IPS-11a (cell line): ENCODE results near the gene CHAF1B.
"Not testable (repeated sequence)": the region's sequence is repeated elsewhere in the genome, so short reads cannot be mapped to it uniquely, and the experiment has no call there.

Source experiments
- H3K4me3 ChIP-seq: one replicate; pipeline ENCODE4 v1.5.1; 2013; ENCODE audit warnings: low read depth, low read length, control low read depth

The CHAF1B gene

GRCh38 chr21:36385233-36386030 lies at the start of gene CHAF1B:
Gene CHAF1B (plus strand): TSS chr21:36385392. CDS start chr21:36386137, 745 bp downstream.
- H3K4me3 ChIP-seq, result peak within 1 kb of the TSS; percentile 62

DNA sequence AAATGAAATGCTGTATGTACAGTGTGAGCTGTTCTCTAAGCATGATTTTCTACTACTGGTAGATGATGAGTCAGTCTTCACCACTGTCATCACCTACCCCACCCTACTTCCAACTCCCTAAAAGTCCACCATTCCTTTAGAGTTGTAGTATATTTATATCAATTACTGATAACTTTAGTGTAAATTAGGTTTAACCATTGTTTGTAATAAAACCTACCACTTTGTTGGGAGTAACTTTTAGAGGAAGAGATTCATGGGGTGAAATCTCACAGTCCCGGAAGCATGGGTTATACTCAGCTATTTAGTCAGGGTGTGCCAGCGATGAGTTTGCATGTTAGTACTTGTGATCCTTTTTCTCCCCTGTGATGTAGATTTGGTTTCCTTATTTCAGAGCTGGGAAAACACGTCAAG lies 48.1 kb upstream of the CHAF1B start:
- no peak overlapping the region for H3K4me3 ChIP-seq

DNA sequence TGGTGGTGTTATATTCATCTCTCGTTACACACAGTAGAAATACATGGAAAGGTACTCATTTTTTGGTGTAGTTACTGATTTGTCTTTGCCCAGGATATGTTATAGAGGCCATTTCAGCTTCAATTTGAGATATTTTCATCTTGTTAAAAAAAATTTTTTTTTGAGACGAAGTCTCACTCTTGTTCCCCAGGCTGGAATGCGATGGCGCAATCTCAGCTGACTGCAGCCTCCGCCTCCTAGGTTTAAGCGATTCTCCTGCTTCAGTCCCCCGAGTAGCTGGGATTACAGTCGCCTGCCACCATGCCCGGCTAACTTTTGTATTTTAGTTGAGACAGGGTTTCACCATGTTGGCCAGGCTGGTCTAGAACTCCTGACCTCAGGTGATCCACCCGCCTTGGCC lies 46.2 kb upstream of the CHAF1B start:
- H3K4me3 ChIP-seq, result no peak overlapping the region

DNA sequence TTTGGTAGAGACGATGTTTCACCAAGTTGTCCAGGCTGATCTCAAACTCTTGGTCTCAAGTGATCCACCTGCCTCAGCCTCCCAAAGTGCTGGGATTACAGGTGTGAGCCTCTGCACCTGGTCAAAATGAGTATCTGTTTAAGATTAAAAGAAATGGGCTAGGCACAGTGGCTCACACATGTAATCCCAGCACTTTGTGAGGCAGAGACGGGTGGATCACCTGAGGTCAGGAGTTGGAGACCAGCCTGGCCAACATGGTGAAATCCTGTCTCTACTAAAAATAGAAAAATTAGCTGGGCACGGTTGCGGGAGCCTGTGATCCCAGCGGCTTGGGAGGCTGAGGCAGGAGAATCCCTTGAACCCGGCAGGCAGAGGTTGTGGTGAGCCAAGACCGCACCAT lies 42.6 kb upstream of the CHAF1B start:
- H3K4me3 ChIP-seq, result not testable (repeated sequence)

- no peak overlapping the region for H3K4me3 ChIP-seq
These were observed 40.3 kb upstream of the CHAF1B start for GRCh38 chr21:36344931-36345330.

- no peak overlapping the region for H3K4me3 ChIP-seq
These were observed 37.8 kb upstream of the CHAF1B start for GRCh38 chr21:36347278-36347961.

GRCh38 chr21:36347962-36348328 lies 37.2 kb upstream of the CHAF1B start:
- H3K4me3 ChIP-seq, result no peak overlapping the region

DNA sequence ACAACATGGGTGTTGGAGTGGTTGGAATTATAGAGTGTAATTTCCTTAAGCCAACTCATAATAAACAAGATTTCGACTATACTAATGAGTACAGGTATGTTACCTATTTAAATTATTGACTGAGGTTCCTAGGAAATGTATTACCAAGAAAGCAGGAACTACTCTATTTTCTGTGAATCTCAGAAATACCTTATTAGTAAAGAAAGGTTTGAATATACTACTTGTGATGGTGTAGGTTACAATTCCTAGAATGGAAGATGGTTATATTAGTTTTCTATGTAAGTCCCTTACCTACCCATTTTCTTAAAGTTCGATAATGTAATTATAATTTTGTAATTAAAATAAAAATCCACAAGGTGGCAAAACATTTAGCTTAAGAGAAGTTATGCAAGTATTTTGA lies 35.9 kb upstream of the CHAF1B start:
- H3K4me3 ChIP-seq, result no peak overlapping the region

GRCh38 chr21:36350282-36350910 lies 34.8 kb upstream of the CHAF1B start:
- no peak overlapping the region for H3K4me3 ChIP-seq

GRCh38 chr21:36354918-36355680 lies 30.1 kb upstream of the CHAF1B start:
- H3K4me3 ChIP-seq, result no peak overlapping the region

GRCh38 chr21:36355868-36356267 lies 29.3 kb upstream of the CHAF1B start:
- H3K4me3 ChIP-seq, result no peak overlapping the region

- no peak overlapping the region for H3K4me3 ChIP-seq
These were observed 26.0 kb upstream of the CHAF1B start for GRCh38 chr21:36359185-36359584.

- H3K4me3 ChIP-seq, result no peak overlapping the region
These were observed 16.0 kb upstream of the CHAF1B start for GRCh38 chr21:36369064-36369685.

DNA sequence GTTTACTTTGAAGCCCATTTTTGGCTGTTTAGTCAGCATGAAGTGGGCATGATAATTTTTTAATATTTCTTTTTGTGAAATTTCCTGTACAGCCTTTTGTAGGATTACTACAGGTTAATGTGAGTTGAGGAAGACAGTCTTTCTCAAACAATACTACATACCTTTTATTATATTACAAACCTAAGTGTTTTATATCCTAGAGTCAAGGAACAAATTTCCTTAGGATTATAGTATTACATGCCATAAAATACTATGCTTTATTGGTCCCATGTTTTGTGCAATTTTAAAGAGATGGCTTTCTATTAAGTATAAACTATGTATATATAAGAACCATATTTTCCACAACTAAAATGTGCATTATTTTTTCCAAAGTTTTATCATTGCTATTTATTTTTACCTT lies 9.2 kb upstream of the CHAF1B start:
- H3K4me3 ChIP-seq, result no peak overlapping the region

DNA sequence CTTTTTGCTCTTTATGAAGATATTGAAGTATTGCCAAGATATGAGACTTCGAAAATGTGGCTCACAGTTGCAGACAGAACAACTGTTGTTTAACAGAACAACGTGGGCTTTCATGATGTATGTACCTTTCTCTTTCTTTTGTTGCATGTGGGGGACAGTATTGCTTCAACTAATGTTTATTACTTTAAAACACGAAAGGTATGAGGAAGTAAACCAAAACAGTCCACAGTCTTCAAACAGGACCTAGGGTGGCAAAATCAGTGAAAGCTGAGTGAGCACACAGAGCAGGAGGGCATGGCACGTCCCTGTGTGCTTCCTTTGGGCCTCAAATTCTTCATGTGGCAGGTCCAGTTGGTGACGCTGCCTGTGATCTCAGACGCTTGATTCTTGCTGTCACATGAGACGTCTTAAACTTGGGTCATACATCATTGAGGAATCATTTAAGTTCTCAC lies 7.8 kb upstream of the CHAF1B start:
- no peak overlapping the region for H3K4me3 ChIP-seq

DNA sequence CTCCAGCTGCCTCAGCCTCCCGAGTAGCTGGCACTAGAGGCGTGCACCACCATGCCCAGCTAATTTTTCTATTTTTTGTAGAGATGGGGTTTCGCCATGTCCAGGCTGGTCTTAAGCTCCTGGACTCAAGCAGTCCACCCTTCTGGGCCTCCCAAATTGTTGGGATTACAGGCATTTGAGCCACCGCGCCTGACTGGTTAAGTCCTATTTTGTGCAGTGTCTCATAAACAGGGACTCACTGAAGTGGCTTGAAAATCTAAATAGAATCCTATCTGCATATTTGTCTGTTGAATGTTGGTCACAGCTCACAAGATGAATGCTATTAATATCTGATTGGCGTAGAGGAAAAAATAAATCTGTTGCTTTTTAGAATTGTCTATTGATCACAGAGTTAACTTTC lies 5.9 kb upstream of the CHAF1B start:
- H3K4me3 ChIP-seq, result no peak overlapping the region

- H3K4me3 ChIP-seq, result no peak overlapping the region
These were observed 3.2 kb upstream of the CHAF1B start for GRCh38 chr21:36381841-36382589.

DNA sequence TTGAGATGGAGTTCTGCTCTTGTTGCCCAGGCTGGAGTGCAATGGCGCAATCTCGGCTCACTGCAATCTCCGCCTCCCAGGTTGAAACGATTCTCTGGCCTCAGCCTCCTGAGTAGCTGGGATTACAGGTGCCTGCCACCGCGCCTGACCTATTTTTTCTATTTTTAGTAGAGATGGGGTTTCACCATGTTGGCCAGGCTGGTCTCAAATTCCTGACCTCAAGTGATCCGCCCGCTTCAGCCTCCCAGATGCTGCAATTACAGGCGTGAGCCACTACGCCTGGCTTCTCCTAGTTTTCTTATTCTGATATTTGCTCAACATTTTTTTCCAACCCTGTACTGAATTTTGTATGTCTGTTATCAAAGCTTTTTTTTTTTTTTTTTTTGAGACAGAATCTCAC lies 2.5 kb upstream of the CHAF1B start:
- not testable (repeated sequence) for H3K4me3 ChIP-seq

- H3K4me3 ChIP-seq, result no peak overlapping the region
These were observed 333 bp upstream of the CHAF1B start for GRCh38 chr21:36384885-36385232.

DNA sequence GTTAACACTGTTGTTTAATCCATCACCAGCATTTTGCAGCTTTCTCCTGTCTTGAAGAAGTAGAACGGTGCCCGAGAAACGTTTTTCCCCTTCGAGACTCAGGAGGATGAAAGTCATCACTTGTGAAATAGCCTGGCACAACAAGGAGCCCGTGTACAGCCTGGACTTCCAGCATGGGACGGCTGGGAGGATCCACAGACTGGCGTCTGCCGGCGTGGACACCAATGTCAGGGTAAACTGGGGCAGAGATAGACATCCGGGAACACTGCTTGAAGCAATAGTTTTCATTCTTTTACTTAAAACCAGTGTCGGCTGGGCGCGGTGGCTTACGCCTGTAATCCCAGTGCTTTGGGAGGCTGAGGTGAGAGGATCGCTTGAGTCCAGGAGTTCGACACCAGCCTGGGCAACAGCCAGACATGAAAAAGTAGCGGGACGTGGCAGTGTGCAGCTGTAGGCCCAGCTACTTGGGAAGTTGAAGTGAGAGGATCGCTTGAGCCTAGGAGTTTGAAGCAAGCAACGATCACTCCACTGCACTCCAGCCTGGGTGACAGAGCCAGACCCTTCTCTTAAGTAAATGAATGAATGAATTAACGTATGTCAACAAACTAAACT lies 945 bp downstream of the CHAF1B start:
- H3K4me3 ChIP-seq, result peak overlapping the region; percentile 62
